ENCODE measurements around the gene RASIP1.
"Not testable (repeated sequence)": the region's sequence is repeated elsewhere in the genome, so short reads cannot be mapped to it uniquely, and the experiment has no call there.

RASIP1 gene

DNA sequence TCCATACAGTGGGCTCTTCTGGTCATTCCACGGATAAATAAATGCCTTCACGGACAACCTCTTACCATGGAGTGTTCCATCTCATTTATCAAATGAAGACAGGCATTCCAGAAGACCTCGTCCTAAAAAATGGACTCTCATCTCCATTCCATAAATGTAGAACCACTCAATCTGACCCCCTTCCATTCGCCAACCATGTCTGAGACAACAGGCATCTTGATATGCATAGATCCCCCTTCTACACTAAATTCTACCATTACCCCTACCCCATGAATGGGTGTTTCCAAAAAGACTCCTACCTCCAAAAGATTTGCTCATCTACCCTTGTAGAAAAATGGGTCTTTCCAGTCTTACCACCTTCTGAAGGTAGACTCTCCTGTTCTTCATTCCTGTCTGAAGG lies 9.0 kb downstream of the RASIP1 start:
- no peak for DNase-seq

GRCh38 chr19:48728911-48729664 lies 11.3 kb downstream of the RASIP1 start:
- DNase-seq = no peak

DNA sequence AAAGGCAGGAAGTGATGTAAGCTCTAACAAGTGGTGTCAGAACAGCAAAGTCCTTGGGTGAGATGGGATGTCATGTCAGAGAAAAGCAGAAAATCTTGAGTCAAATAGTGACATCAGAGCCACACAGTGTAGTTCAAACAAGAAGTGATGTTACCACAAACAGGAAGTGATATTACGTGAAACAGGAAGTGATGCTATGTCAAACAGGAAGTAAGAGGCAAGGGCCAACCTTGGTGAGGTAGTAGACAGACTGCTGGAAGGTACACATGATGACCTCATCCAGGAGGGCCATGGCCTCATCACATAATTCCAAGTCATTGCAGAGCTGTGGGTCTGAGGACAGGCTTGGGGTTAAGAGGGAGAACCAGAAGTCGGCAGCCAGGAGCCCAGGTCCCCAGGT lies 13.9 kb downstream of the RASIP1 start:
- DNase-seq = no peak

DNA sequence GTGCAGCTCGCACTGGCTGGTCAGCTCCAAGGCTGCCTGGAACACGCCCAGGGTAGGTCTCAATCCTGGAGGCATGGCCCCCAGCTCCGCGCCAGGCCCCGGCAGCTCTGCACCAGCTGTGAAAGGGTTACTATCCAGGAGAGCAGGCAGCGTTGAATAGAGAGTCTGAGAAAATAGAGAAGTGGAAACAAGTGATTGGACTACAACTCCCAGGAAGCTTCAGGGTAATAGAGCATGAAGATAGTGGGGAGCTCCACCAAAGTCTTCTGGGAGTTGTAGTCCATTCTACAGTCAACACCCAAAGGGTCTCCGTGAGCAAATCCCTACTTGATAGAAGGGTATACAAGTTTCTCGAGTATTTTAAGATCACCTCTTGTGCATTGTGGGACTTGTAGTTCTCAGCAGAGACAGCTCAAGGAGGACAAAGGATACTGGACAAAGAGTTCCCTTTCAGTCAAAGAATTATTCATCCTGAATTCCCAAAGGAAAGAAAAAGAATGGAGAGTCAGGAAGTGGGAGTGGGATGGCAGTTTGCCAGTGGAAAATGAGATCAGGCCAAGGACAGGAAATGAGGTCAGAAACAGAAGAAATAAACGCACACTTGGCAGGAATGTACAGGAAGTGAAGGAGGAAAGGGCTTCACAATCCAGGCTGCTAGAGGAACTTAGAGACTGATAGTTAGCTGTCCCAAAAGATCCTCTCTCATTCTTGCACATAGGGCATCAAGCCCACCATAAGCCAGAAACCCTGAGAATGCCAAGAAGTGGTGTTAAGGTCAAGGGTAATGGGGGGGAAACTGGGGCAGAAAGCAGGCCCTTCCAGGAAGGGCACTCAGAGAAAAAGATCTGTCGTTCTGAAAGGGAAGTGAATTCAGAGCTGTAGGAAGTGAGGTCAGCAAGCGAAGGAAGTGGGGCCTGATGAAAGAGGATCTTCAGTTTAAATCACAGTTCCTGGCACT lies 15.3 kb downstream of the RASIP1 start:
- DNase-seq = peak; percentile 86

- DNase-seq = no peak
Measured at GRCh38 chr19:48722196-48722708, 18.2 kb downstream of the RASIP1 start.

- peak; percentile 100 for DNase-seq
Measured at GRCh38 chr19:48720613-48721296, 19.7 kb downstream of the RASIP1 start.

- no peak for DNase-seq
Measured at GRCh38 chr19:48720251-48720612, 20.2 kb downstream of the RASIP1 start.

DNA sequence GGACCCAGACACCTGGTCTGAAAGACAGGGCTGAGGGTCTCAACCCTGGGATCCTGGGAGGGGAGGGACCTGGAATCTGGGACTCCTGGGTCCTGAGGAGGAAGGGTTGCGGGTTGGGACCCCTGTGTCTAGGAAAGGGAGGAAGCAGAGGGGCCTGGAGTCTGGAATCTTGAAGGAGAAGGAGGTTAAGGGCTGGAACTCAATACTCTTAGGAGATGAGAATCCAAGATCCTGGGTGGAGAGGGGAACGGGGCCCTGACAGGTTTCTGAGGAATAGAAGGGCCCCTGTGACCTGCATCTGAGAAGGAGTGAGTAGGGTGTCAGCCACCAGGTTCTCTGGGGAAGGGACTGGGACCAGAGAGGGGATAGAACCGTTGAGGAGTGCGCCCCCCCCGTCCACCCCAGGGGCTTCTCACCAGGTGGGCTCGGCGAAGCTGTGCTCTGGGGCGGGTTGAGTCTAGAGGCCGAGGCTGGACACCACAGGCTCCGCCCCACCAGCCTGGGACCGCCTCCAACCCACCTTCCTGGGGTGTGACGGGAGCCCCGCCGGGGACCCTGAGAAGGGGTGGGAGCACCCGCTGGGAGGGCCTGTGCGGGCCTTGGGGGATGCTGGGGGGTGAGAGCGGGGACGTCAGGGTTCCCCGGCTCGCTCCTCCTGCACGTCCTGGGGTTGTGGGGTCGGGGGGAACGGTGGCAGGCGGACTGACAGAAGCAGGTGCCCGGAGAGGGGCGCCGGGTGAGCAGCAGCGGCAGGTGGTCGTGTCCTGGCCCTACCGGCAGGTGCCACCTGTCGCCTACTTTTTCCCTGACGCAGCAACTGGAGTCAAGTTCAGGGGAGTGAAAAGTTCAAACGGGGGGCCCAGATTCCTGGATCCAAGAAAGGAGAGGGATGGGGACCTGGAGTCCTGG lies 20.9 kb downstream of the RASIP1 start, which contains the start of gene MAMSTR:
MAMSTR (minus strand) TSS at position 463 of the 909 bp plus-strand sequence. CDS start 694 bp downstream, outside the sequence.
- no peak for DNase-seq

GRCh38 chr19:48718711-48719231 lies 21.6 kb downstream of the RASIP1 start:
- no peak for DNase-seq

DNA sequence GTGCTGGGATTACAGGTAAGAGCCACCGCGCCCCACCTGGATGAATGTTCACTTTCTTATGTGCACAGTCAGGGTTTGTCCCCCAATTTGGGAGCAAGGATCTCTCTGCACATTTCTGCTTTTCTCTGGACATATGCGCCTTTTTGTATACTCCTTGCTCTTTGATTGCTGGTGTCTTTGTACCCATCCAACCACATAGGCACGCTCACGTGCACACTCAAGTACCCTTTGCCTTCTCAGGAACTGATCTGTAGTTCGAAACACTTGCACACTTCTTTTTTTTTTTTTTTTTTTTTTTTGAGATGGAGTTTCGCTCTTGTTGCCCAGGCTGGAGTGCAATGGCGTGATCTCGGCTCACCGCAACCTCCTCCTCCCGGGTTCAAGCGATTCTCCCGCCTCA lies 22.3 kb downstream of the RASIP1 start:
- not testable (repeated sequence) for DNase-seq

DNA sequence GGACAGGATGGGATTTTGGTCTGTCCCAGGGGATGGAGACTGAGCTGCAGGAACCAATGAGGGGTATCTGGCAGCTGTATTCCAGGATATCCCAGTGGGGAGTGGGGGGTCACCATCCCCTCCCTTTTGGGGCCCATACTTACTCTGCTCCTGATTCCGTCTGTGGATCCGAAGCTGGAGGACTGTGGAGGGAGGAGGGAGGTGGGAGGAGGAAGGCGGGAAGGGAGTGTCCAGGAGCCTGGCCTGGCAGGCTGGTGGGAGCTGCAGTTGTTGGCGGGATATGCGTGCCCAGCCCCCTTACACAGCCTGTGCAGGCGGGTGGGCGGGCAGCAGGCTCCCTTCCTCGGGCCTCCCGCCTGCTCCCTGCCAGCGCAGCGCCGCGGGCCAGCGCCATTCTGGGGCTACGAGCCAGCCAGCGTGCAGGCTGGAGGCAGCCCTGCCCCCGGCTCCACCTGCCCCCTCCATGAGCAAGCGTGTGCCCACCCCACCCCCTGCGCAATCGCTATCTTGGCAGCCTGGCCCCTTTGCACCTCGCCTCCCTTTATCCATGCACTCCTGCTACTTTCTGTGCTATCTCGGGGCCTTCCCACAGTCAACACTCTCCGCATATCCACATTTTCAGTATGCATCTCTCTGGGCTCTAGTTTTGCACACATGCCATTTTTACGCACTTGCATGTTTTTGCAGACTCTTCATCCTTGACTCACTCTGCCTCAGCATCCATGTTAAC lies 23.7 kb downstream of the RASIP1 start:
- DNase-seq = peak; percentile 62

GRCh38 chr19:48715681-48716171 lies 24.7 kb downstream of the RASIP1 start:
- no peak for DNase-seq

DNA sequence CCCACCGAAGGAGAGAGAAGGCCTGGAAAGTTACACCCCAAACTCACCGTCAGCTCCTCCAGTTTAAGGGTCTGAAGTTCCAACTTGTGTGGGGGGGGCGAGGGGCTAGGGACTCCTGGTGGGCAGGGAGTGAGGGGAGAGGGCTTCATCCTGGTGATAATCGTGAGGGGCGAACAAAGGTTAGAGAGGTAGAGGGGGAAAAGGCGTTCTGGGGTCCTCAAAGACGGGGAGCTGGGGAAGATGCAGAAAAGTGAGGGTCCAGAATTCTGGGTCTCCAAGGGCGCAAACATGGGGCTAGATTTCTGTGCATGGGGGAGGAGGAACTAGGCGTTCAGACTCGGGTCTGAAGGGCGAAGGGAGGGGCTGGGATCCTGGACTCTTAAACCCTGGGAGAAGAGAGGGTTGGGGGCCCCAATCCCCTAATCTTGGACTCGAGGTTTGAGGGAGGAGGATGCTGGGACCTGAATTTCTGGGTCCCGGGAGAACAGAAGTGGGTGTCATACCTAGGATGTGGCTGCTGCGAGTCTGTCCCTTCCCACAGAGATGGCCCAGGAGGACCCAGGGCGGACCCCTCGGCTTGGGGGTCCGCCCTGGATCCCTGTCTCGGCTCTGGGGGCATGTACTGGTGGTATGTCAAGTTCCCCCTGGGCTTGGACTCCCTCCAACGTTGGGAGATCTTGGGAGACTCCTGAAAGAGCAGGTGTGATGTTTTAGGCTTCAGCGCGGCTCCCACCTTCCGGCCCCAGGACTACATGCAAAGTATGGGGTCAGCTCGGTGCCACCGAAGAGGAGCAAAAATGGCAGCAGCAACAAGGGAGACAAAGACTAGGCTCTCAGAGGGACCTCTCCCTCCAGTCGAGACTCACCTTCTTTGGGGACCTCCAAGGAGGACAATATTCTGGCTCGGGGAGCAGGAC lies 25.4 kb downstream of the RASIP1 start:
- no peak for DNase-seq

- peak; percentile 99 for DNase-seq
Measured at GRCh38 chr19:48713864-48714755, 26.3 kb downstream of the RASIP1 start.

DNA sequence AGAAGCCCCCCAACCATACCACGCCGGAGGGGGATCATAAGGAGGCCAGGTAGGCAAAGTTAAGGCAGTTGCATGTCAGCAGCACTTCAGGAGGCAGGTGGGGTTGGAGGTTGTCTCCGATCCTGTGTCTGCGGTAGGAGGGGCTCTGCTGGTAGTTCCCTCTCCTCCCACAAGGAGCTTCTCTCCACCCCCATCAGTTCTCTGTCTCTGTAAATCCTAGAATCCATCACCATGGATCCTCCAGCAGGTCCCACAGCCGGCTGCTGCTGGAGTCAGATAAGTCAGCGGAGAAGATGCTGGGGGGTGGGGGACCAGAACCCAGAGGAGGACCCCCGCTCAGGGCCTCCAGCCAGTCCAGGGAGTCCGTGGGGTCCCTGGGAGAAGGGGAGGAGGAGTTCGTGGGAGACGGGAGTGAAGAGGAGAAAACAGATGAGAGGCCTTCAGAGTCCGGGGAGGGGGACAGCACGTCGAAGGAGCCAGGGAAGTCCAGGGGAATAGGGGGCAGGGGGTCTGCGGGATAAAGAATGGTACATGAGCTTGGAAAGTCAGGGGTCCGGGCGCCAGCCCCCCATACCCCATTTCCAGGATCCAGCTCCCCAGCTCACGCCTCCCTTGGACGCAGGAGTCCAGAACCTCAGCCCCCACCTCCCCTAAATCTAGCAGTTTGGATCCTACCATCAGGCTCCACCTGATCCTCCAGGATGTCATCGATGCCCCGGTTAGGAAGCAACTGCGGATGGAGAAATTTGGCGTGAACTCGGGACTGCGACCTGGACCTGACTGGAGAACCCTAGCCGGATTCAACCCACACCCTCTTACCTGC lies 27.2 kb downstream of the RASIP1 start:
- no peak for DNase-seq

DNA sequence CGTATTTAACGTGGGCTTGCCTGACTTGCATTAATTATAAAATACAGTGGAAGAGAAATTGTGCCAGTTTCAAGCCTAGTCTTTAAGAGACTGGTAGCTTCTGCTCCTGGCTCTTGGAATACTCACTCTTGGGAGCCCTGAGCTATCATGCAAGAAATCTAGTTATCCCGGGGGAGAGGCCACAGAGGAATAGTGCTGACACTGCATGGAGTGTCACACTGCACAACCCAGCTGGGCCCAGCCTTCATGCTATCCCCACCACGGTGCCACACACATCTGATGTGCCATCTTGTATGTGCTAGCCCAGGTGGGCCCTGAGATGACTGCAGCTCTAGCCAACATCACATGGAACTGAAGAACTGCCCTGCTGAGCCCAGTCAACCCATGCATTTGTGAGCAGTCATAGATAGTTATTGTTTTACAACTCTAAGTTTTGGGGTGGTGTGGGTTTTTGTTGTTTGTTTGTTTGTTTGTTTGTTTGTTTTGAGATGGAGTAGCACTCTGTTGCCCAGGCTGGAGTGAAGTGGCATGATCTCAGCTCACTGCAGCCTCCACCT lies 29.2 kb downstream of the RASIP1 start:
- no peak for DNase-seq

- no peak for DNase-seq
Measured at GRCh38 chr19:48708471-48708870, 31.9 kb downstream of the RASIP1 start.
